Trophoblast cell (in vitro differentiated cells and primary cell): ENCODE results near the gene LYPD1.

Experiments
- DNase-seq, 2 donors: peaks; one replicate each; pipeline ENCODE4 v3.0.0-alpha.2; 2016
- H2AFZ ChIP-seq: 2 replicates; pipeline ENCODE4 v1.6.1; 2013; ENCODE audit warnings: low read length, moderate library complexity, mild to moderate bottlenecking; ENCODE audit not compliant: insufficient read depth, poor library complexity
- H2AK5ac ChIP-seq: 2 replicates; pipeline ENCODE4 v1.6.1; 2013; ENCODE audit warnings: mild to moderate bottlenecking, low read length
- H2BK120ac ChIP-seq: 2 replicates; pipeline ENCODE4 v1.6.1; 2013; ENCODE audit warnings: low read length, mild to moderate bottlenecking, moderate library complexity; ENCODE audit not compliant: insufficient read depth, poor library complexity
- H2BK12ac ChIP-seq: 2 replicates; pipeline ENCODE4 v1.6.1; 2013; ENCODE audit warnings: mild to moderate bottlenecking, low read length, moderate library complexity
- H2BK5ac ChIP-seq: 2 replicates; pipeline ENCODE4 v1.6.1; 2013; ENCODE audit warnings: low read length, low read depth, moderate library complexity, mild to moderate bottlenecking; ENCODE audit not compliant: poor library complexity
- H3K14ac ChIP-seq: 2 replicates; pipeline ENCODE4 v1.6.1; 2013; ENCODE audit warnings: mild to moderate bottlenecking, low read length
- H3K18ac ChIP-seq: 2 replicates; pipeline ENCODE4 v1.6.1; 2013; ENCODE audit warnings: mild to moderate bottlenecking, low read length
- H3K23ac ChIP-seq: 2 replicates; pipeline ENCODE4 v1.6.1; 2013; ENCODE audit warnings: low read length
- H3K27ac ChIP-seq: 2 replicates; pipeline ENCODE4 v1.5.1; 2013; ENCODE audit warnings: low read depth, mild to moderate bottlenecking, inconsistent platforms, low read length, moderate library complexity
- H3K27me3 ChIP-seq: 2 replicates; pipeline ENCODE4 v1.6.1; 2013; ENCODE audit warnings: inconsistent platforms, mild to moderate bottlenecking, low read length, moderate library complexity; ENCODE audit not compliant: insufficient read depth
- H3K36me3 ChIP-seq, 2 experiments: 1 replicate in 1 of 2; 2 replicates in 1 of 2; pipeline ENCODE4 v1.6.1; 2013; ENCODE audit warnings: low read length in 2 of 2, mild to moderate bottlenecking in 2 of 2, moderate library complexity in 1 of 2; ENCODE audit not compliant: insufficient read depth in 2 of 2, control insufficient read depth in 1 of 2
- H3K4ac ChIP-seq: 2 replicates; pipeline ENCODE4 v1.6.1; 2013; ENCODE audit warnings: low read depth, mild to moderate bottlenecking, low read length, moderate library complexity
- H3K4me1 ChIP-seq, 2 experiments: 1 replicate in 1 of 2; 2 replicates in 1 of 2; pipeline ENCODE4 v1.6.1; 2013; ENCODE audit warnings: low read length in 2 of 2, mild to moderate bottlenecking in 2 of 2, moderate library complexity in 1 of 2; ENCODE audit not compliant: insufficient read depth in 2 of 2, control insufficient read depth in 1 of 2
- H3K4me2 ChIP-seq: 2 replicates; pipeline ENCODE4 v1.6.1; 2013; ENCODE audit warnings: inconsistent platforms, mild to moderate bottlenecking, low read length, moderate library complexity
- H3K4me3 ChIP-seq: 2 replicates; pipeline ENCODE4 v1.5.1; 2013; ENCODE audit warnings: mild to moderate bottlenecking, low read depth, low read length, inconsistent platforms
- H3K79me1 ChIP-seq: one replicate; pipeline ENCODE4 v1.6.1; 2013; ENCODE audit warnings: low read length
- H3K79me2 ChIP-seq: 2 replicates; pipeline ENCODE4 v1.6.1; 2013; ENCODE audit warnings: low read length, mild to moderate bottlenecking; ENCODE audit not compliant: control insufficient read depth, insufficient read depth, poor library complexity
- H3K9ac ChIP-seq: 2 replicates; pipeline ENCODE4 v1.6.1; 2013; ENCODE audit warnings: mild to moderate bottlenecking, low read length
- H3K9me3 ChIP-seq: 2 replicates; pipeline ENCODE4 v1.6.1; 2013; ENCODE audit warnings: low read depth, mild to moderate bottlenecking, control low read depth, inconsistent platforms, low read length; ENCODE audit not compliant: insufficient read depth
- H4K12ac ChIP-seq: 2 replicates; pipeline ENCODE4 v1.6.1; 2013; ENCODE audit warnings: low read depth, mild to moderate bottlenecking, low read length, moderate library complexity
- H4K8ac ChIP-seq: 2 replicates; pipeline ENCODE4 v1.6.1; 2013; ENCODE audit warnings: low read depth, mild to moderate bottlenecking, low read length, moderate library complexity
- H4K91ac ChIP-seq: one replicate; pipeline ENCODE4 v1.6.1; 2013; ENCODE audit warnings: low read depth, mild to moderate bottlenecking, low read length, moderate library complexity
- WGBS: extraction: QIAGEN DNeasy Blood & Tissue Kit; methylation state at CpG from one replicate; pipeline ENCODE4 v1.1.7; 2013; ENCODE audit warnings: missing lambda C conversion rate; ENCODE audit not compliant: insufficient read length, insufficient coverage; ENCODE audit errors: extremely low coverage; 5-methylcytosine and 5-hydroxymethylcytosine counted together

Gene LYPD1

DNA sequence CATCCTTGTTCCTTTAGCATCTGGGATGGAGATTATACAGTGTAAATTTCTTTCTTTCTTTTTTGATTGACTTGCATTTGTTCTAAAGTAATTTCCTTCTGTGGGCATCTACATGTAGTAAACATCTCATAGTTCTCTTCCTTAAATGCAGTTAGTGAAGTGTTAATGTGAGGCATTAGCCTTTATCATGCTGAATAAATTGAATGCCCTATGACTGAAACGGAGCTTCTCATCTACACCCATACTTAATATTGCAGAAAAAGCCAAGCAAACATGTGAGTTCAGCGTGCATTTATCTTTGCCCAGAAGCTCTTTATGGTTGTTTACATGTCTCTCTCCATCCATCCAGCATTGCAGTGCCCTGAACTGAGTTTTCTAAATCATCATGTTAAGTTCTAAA lies 58.3 kb downstream of the LYPD1 start:
- no peak for DNase-seq
- H4K8ac ChIP-seq: no peak overlapping the region
- H3K27ac ChIP-seq: no peak overlapping the region
- no peak overlapping the region for H3K4me3 ChIP-seq
- H3K36me3 ChIP-seq: no peaks in the 10 kb centered on the region
- no peak overlapping the region for H2BK12ac ChIP-seq
- no peaks in the 10 kb centered on the region for H3K79me1 ChIP-seq
- H3K27me3 ChIP-seq: no peaks in the 10 kb centered on the region
- no peaks in the 10 kb centered on the region for H3K4me1 ChIP-seq
- no peak overlapping the region for H3K23ac ChIP-seq
- WGBS: no CpG with 5 or more reads among the region's 2 CpGs
- H2AFZ ChIP-seq: no peak overlapping the region
- no peak overlapping the region for H3K14ac ChIP-seq
- no peaks in the 10 kb centered on the region for H3K79me2 ChIP-seq
- no peak overlapping the region for H4K12ac ChIP-seq
- no peaks in the 10 kb centered on the region for H3K9me3 ChIP-seq
- no peak overlapping the region for H4K91ac ChIP-seq
- H3K18ac ChIP-seq: no peak overlapping the region
- H2BK5ac ChIP-seq: no peak overlapping the region
- no peak overlapping the region for H2BK120ac ChIP-seq
- H3K4me2 ChIP-seq: no peak overlapping the region
- H3K4ac ChIP-seq: no peak overlapping the region
- no peak overlapping the region for H2AK5ac ChIP-seq
- no peak overlapping the region for H3K9ac ChIP-seq

DNA sequence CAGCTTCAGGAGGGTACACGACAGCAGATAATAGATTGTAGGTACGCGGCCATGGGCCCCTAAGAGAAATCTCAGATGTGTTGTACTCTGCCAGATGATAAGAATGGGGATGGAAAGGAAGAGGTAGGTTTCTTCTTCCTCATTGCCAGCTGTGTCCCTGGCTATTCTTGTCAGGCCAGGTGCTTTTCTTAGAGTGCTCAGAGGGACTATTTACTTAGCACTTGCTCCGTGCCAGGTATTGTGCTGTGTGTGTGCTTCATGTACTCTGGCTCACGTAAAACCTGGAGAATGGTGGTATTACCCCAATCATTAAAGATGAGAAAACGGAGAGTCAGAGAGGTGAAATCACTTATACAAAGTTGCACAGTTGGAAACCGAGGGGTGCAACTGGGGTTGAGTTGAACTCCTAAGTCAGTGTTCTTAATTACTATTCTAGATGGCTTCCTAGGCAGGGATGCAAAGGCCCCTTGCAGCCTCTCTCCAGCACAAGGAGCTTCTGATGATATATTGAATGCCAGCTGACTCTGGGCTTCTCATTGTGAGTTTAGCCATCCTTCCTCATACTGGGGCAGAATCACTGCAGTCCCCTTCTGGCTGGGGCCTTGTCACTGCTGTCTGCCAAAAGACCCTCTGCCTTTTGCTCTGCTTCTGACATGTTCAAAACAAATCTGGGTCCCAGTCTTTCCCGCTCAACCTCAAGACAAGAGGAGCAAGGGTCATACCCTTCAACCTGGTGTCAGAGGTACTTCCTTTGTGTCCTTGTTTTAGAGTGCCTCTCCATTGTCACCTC lies 60.7 kb downstream of the LYPD1 start:
- no peak overlapping the region for H2BK5ac ChIP-seq
- H3K27me3 ChIP-seq: no peaks in the 10 kb centered on the region
- no peak overlapping the region for H2BK12ac ChIP-seq
- no peak overlapping the region for H2AK5ac ChIP-seq
- no peak overlapping the region for H2BK120ac ChIP-seq
- H3K36me3 ChIP-seq: no peaks in the 10 kb centered on the region
- H3K79me2 ChIP-seq: no peaks in the 10 kb centered on the region
- H3K9me3 ChIP-seq: no peaks in the 10 kb centered on the region
- WGBS: no CpG with 5 or more reads among the region's 8 CpGs
- no peak overlapping the region for H3K4me3 ChIP-seq
- H4K91ac ChIP-seq: no peak overlapping the region
- no peak overlapping the region for H3K18ac ChIP-seq
- no peak for DNase-seq
- H3K9ac ChIP-seq: no peak overlapping the region
- H3K4ac ChIP-seq: no peak overlapping the region
- no peaks in the 10 kb centered on the region for H3K79me1 ChIP-seq
- no peak overlapping the region for H3K23ac ChIP-seq
- H3K4me1 ChIP-seq: no peaks in the 10 kb centered on the region
- no peak overlapping the region for H3K27ac ChIP-seq
- no peak overlapping the region for H4K8ac ChIP-seq
- H3K14ac ChIP-seq: no peak overlapping the region
- no peak overlapping the region for H4K12ac ChIP-seq
- no peak overlapping the region for H3K4me2 ChIP-seq
- no peak overlapping the region for H2AFZ ChIP-seq

DNA sequence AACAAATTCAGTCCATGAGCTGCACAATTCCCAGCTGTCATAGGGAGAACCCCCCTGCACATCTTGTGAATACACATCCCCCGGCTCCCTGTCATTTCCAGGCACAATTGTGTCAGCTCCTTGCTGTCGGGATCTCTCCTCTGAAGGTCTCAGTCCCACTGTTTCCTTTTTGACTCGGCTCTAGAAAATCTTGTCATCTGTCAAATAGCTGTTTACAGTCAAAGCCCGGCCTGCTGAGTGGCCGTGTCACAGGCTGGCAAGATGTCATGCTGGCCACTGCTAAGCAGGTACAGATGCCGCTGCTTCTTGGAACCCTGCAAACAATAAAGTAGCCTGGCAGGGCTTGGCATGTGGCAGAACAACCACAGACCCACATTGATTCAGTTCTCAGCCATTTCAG lies 61.7 kb downstream of the LYPD1 start:
- Histone ChIP-seq H2BK12ac (no peak overlapping the region), H3K4me3 (no peak overlapping the region), H3K4ac (no peak overlapping the region), H4K91ac (no peak overlapping the region), H2AFZ (no peak overlapping the region), H3K79me1 (no peaks in the 10 kb centered on the region), H2BK120ac (no peak overlapping the region), H3K79me2 (no peaks in the 10 kb centered on the region), H3K23ac (no peak overlapping the region), H3K9me3 (no peaks in the 10 kb centered on the region), H3K9ac (no peak overlapping the region), H2AK5ac (no peak overlapping the region), H3K27ac (no peak overlapping the region), H3K36me3 (no peaks in the 10 kb centered on the region), H3K18ac (no peak overlapping the region), H3K4me2 (no peak overlapping the region), H2BK5ac (no peak overlapping the region), H3K27me3 (no peaks in the 10 kb centered on the region), H4K12ac (no peak overlapping the region), H4K8ac (no peak overlapping the region), H3K4me1 (no peaks in the 10 kb centered on the region), H3K14ac (no peak overlapping the region)
- no CpG with 5 or more reads among the region's 6 CpGs for WGBS
- no peak for DNase-seq

DNA sequence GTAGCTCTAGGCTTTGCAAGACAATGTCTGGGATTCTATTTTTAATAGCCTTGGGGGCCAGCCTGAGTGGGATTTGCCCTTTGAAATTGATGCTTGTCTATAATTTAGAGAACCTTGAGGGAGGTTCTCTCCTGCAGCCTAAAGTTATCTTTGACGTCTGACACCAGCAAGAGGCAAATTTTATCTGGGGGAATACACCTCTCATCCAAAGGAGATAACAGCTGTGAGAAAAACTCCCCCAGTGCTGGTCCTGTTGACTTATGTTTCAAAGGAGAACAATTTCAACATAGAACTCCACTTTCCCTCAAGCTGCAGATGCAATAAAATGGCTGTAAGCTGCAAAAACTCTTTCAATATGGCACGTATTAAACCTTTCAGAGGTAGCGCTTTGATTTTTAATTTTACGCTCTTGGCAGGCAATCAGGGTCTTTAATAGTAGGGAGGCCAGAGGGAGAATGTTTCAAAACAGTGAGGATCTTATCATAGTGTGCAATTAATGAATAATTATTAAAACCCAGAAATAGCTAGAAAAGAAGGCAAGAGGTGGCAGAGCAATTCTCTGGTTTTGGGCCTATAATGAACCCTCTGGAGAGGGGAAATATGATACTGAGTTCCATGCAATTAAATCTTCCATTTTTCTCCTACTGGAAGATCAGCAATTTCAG lies 62.4 kb downstream of the LYPD1 start:
- no peak for DNase-seq
- no peak overlapping the region for H3K4me3 ChIP-seq

More for the DNA sequence above, 62.4 kb downstream of the LYPD1 start:
- Histone ChIP-seq H3K27me3 (no peaks in the 10 kb centered on the region), H2BK5ac (no peak overlapping the region), H3K4me1 (no peaks in the 10 kb centered on the region), H2AK5ac (no peak overlapping the region), H3K36me3 (no peaks in the 10 kb centered on the region), H4K8ac (no peak overlapping the region), H3K4me2 (no peak overlapping the region), H3K79me2 (no peaks in the 10 kb centered on the region), H3K14ac (no peak overlapping the region), H3K9me3 (no peaks in the 10 kb centered on the region), H2AFZ (no peak overlapping the region), H3K79me1 (no peaks in the 10 kb centered on the region), H3K18ac (no peak overlapping the region), H4K12ac (no peak overlapping the region), H4K91ac (no peak overlapping the region), H3K9ac (no peak overlapping the region), H3K27ac (no peak overlapping the region), H2BK120ac (no peak overlapping the region), H3K4ac (no peak overlapping the region), H3K23ac (no peak overlapping the region), H2BK12ac (no peak overlapping the region)
- WGBS: no CpG with 5 or more reads among the region's 4 CpGs
